Hematopoietic multipotent progenitor cell treated with erythropoietin and hydrocortisone succinate and interleukin-3 and kit ligand, for 4 days (in vitro differentiated cells): Measurements from ENCODE around the gene APOA1.
A peak's percentile ranks its signal among the peaks of the same experiment; 100 is the strongest.

Experiments used
- DNase-seq: peaks from one replicate; pipeline ENCODE4 v3.0.0-alpha.2; 2015

The APOA1 gene

DNA sequence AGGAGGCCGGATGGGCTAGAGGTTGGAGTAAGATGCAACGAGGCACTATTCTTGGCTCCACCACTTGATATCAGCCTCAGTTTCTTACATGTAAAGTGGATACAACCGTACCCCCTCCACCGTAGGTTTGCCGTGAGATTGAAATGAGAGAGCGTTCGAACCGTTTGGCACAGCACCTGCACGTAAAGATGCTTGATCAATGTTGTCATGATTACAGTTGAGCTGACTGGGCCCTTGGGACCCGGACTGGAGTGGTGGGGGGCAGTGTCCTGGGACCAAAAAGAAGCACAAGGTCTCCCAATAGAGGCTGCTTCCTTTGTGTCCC, 4.0 kb downstream of the APOA1 start:
- no peak for DNase-seq

GRCh38 chr11:116832350-116833290, 4.8 kb downstream of the APOA1 start:
- DNase-seq = no peak

DNA sequence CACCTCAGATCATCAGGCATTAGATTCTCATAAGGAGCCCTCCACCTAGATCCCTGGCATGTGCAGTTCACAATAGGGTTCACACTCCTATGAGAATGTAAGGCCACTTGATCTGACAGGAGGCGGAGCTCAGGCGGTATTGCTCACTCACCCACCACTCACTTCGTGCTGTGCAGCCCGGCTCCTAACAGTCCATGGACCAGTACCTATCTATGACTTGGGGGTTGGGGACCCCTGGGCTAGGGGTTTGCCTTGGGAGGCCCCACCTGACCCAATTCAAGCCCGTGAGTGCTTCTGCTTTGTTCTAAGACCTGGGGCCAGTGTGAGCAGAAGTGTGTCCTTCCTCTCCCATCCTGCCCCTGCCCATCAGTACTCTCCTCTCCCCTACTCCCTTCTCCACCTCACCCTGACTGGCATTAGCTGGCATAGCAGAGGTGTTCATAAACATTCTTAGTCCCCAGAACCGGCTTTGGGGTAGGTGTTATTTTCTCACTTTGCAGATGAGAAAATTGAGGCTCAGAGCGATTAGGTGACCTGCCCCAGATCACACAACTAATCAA, 5.6 kb downstream of the APOA1 start:
- DNase-seq = no peak

DNA sequence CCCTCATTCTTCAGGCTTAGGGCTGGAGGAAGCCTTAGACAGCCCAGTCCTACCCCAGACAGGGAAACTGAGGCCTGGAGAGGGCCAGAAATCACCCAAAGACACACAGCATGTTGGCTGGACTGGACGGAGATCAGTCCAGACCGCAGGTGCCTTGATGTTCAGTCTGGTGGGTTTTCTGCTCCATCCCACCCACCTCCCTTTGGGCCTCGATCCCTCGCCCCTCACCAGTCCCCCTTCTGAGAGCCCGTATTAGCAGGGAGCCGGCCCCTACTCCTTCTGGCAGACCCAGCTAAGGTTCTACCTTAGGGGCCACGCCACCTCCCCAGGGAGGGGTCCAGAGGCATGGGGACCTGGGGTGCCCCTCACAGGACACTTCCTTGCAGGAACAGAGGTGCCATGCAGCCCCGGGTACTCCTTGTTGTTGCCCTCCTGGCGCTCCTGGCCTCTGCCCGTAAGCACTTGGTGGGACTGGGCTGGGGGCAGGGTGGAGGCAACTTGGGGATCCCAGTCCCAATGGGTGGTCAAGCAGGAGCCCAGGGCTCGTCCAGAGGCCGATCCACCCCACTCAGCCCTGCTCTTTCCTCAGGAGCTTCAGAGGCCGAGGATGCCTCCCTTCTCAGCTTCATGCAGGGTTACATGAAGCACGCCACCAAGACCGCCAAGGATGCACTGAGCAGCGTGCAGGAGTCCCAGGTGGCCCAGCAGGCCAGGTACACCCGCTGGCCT, 7.1 kb downstream of the APOA1 start:
- DNase-seq = no peak

DNA sequence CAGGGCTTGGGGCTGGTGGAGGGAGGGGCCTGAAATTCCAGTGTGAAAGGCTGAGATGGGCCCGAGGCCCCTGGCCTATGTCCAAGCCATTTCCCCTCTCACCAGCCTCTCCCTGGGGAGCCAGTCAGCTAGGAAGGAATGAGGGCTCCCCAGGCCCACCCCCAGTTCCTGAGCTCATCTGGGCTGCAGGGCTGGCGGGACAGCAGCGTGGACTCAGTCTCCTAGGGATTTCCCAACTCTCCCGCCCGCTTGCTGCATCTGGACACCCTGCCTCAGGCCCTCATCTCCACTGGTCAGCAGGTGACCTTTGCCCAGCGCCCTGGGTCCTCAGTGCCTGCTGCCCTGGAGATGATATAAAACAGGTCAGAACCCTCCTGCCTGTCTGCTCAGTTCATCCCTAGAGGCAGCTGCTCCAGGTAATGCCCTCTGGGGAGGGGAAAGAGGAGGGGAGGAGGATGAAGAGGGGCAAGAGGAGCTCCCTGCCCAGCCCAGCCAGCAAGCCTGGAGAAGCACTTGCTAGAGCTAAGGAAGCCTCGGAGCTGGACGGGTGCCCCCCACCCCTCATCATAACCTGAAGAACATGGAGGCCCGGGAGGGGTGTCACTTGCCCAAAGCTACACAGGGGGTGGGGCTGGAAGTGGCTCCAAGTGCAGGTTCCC, 7.8 kb downstream of the APOA1 start, which contains the start of gene APOC3:
TSS of gene APOC3 (plus strand) at position 383 of the 659 bp plus-strand sequence. CDS start 676 bp downstream, outside the sequence.
- no peak for DNase-seq

DNA sequence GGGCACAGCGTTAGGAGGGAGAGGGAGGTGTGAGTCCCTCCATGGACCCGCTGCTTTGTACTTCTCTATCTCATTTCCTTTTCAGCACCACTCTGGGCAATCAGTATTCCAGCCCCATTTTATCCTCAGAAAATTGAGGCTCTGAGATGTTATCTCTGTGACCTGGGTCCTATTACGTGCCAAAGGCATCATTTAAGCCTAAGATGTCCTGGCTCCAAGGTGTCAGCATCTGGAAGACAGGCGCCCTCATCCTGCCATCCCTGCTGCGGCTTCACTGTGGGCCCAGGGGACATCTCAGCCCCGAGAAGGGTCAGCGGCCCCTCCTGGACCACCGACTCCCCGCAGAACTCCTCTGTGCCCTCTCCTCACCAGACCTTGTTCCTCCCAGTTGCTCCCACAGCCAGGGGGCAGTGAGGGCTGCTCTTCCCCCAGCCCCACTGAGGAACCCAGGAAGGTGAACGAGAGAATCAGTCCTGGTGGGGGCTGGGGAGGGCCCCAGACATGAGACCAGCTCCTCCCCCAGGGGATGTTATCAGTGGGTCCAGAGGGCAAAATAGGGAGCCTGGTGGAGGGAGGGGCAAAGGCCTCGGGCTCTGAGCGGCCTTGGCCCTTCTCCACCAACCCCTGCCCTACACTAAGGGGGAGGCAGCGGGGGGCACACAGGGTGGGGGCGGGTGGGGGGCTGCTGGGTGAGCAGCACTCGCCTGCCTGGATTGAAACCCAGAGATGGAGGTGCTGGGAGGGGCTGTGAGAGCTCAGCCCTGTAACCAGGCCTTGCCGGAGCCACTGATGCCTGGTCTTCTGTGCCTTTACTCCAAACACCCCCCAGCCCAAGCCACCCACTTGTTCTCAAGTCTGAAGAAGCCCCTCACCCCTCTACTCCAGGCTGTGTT, 8.5 kb downstream of the APOA1 start:
- peak; percentile 27 for DNase-seq

GRCh38 chr11:116827461-116827860, 10.0 kb downstream of the APOA1 start:
- DNase-seq = no peak

DNA sequence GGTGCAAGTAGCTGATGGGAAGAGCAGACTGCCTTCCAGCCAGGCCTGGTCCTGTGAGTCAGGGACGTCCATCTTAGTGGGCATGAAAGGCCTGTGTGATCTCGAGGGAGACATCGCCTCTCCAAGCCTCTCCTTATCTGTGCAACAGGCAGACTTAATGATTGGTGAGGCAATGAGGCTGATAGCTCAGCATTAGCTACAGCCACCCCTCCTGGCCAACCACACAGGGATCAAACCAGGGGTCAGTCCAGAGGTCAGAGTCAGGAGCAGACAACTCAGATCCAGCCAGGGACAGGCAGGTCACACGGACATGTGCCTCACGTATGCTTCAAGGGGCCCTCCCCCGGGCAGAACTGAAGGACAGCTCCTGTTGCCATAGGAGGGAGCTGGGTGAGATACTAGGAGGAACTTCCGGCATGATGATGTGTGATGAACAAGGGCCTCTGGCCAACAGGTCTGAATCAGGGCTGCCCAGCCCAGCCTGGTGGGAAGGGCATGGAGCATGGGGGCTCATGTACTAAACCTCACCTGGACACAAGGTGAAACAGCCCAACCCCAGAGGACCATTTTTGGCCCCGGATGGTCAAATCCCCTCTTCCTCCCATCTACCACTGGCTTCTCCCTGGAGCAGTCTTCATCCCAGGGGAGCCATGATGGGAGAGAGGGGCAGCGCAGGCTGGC, 10.5 kb downstream of the APOA1 start:
- no peak for DNase-seq

DNA sequence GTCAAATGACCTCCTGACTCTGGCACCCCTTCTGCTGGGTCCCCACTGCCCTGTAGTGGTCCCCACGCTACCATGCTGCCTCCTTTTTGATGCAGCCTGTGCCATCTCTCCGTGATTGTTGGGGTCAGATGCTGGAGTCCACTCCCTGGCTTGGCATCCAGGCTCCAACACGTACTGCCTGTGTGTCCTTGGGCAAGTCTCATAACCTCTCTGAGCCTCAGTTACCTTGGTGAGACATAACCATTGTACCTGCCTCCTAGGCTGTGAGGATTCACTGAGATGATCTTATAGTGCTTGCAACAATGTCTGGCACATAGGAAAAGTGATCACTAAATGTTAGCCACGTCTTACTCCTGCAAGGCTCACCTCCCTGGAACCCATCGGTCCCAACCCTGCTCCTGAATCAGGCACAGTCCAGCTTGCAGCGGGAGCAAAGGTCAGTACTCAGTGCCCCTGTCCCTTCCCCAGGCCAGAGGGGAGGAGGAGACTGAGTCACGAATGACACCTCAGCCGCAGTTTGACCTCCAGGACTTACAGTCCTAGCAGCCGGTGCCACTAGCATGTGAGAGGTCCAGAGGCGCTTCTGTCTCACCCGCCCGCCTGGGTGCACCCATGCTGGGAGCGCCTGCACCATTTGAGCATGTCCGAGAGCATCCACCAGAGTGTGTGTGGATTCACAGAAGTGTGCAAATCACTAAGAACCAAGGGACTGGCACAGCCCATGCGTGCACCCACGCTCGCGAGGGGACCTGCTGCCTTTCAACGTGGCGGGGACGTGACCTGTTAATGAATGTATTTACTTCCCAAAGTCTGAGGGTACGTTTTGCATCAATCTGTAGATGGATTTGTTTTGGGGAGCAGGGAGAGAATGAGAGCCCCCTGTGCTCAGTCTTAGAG, 11.3 kb downstream of the APOA1 start:
- no peak for DNase-seq

DNA sequence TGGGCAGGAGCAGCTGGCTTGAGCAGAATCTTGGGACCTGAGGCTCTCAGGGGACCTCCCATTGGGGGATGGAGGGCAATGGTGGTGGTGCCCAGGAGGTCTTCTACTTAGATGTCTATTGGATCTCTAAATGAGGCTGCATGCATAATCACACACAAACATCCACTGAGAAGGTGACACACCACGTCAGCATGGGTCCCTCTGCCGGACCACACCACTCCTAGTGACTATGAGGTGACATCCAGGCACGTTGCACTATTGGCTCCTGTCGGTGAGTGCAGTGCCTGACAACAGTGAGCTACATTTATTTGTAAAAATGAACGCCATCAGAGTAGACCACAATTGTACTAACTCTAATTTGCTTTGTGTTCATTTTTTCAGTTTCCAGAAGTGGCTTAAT, 12.0 kb downstream of the APOA1 start:
- DNase-seq = no peak

DNA sequence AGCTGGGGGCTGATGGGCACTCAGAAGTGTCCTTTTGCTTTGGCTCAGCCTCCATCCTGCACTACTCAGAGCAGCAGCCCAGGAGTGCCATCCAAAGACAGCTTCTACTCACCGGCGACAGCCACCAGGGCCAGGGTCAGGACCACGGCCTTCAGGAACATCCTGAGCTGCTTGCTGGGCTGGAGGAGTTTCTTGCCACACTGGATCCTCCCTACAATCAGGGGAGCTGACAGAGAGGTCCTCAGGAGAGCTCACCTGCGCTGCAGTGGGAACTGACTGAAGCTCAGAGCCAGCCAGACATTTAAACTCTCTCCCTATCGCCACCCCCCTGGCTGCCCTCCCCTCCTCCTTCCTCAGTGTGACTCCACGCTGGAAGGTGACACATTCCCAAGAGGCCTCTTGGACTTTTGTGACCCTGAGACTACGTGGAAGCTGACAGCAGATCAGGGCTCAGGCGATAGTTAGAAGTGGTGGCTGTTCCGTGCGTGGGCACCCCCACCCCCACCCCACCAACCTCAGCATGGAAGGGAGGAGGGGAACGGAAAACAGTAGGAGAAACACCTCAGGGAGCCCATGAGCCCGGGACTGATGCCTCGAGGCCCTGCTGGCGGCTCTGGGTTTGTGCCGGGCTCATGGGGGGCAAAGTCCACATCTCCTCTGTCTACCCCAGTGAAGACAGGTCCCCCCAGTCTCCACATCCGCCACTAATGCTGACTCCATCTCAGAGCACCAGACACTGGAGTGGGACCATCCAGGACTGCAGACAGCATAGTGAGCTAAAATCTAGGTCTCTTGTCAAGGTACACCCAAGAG, 14.2 kb downstream of the APOA1 start, which contains the start of gene APOA4:
TSS of gene APOA4 (minus strand) at position 274 of the 813 bp plus-strand sequence. CDS start at position 161, 113 bp downstream.
- no peak for DNase-seq

GRCh38 chr11:116822575-116822974, 14.8 kb downstream of the APOA1 start:
- DNase-seq = no peak

DNA sequence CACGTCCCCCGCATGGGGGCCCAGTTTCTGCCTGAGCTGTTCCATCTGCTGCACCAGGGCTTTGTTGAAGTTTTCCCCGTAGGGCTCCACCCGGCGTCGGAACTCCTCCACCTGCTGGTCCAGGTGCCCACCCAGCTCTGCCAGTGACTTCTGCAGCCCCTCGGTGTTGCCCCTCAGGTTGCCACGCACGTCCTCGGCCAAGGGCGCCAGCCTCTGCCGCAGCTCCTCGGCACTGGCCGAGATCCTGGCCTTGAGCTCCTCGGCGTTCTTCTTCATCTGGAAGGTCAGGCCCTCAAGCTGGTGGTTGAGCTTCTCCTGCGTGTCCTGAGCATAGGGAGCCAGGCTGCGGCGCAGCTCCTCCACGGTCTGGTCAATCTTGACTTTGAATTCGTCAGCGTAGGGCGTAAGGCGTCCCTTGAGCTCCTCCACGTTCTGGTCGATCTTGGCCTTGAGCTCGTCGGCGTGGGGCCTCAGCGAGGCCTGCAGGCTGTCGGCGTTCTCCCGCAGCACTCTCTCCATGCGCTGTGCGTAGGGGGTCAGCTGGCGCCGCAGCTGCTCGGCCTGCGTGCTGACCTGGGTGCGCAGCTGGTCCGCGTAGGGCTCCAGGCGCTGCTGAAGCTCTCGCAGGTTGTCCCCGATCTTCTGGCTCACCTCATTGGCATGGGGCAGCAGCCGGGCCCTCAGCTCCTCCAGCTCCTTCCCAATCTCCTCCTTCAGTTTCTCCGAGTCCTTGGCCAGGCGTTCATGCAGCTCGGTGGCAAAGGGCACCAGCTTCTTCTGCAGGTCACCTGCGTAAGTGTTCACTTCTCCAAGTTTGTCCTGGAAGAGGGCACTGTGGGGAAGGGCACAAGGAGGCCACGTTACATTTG, 16.1 kb downstream of the APOA1 start:
- no peak for DNase-seq

- no peak for DNase-seq
Observed at GRCh38 chr11:116819049-116819448, 18.4 kb downstream of the APOA1 start.

GRCh38 chr11:116814502-116814901, 22.9 kb downstream of the APOA1 start:
- DNase-seq = no peak

DNA sequence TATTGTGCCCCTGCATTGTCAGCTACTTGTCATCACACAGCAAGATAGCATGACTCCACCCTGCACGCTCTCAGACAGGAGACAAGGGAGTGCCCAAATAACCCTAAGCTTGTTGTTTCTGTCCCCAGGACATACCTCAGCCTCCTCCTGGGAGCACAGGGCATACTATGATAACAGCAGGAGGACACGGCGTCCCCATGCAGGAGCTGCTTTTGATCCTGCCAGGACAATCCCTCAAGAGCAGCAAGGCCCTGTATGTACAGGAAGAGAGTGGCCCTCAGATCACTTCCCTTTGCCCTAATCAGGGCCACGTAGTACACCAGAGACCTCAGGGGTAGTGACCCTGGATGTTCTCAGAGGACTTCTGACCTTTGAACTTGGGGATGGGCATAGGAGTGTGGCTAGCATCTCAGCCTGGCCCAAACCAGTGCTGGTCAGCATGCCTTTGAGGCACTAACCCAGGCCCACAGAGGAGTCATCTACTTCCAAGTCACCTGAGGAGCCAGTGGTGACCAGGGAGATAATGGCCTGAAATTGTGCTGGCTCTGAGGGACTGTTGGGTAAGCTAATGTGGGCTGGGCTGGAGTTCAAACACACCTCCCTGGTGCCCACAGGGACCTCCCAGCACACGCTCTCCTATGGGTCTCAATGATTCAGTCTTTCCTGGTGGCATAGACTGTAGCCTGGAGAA, 23.5 kb downstream of the APOA1 start:
- peak; percentile 35 for DNase-seq

GRCh38 chr11:116813170-116813569, 24.3 kb downstream of the APOA1 start:
- no peak for DNase-seq

- DNase-seq = no peak
Observed at GRCh38 chr11:116812109-116812508, 25.3 kb downstream of the APOA1 start.
